Lung (tissue), 12 donors: ENCODE measurements around the gene FEV. TPM values are rescaled to one million over a fixed set of nuclear protein-coding genes. Genes with fewer than 3 reads are reported as not detected.
A peak's percentile ranks its signal among the peaks of the same experiment; 100 is the strongest.

Experiments used
- ATAC-seq: fragments of 200-7000 bp; cut with Tn5 transposase; one replicate; pipeline ENCODE4 v1.9.1; 2020; ENCODE audit warnings: moderate number of reproducible peaks; ENCODE audit not compliant: insufficient read depth, low FRiP score
- DNase-seq, 3 donors: peaks; one replicate each; pipeline ENCODE4 v3.0.0-alpha.2; 2013 to 2017
- H3K27ac ChIP-seq, 2 donors: one replicate each; pipeline ENCODE4 v1.5.1; 2013; ENCODE audit warnings: mild to moderate bottlenecking in 2 of 2, moderate library complexity in 2 of 2, control low read depth in 1 of 2, inconsistent platforms in 1 of 2, low read depth in 1 of 2, low read length in 1 of 2
- H3K27me3 ChIP-seq, 3 donors: one replicate each; pipeline ENCODE4 v1.5.1; 2013; ENCODE audit warnings: low read length in 2 of 3; ENCODE audit not compliant: control insufficient read depth in 3 of 3, insufficient read depth in 3 of 3
- H3K36me3 ChIP-seq, 4 donors: one replicate each; pipeline ENCODE4 v1.5.1; 2013; ENCODE audit warnings: low read length in 4 of 4, mild to moderate bottlenecking in 1 of 4, moderate library complexity in 1 of 4; ENCODE audit not compliant: control insufficient read depth in 4 of 4, insufficient read depth in 4 of 4
- H3K4me1 ChIP-seq, 5 donors: one replicate each; pipeline ENCODE4 v1.5.1; 2013; ENCODE audit warnings: low read length in 5 of 5, mild to moderate bottlenecking in 2 of 5, moderate library complexity in 1 of 5; ENCODE audit not compliant: control insufficient read depth in 5 of 5, insufficient read depth in 5 of 5
- H3K4me3 ChIP-seq: one replicate; pipeline ENCODE4 v1.5.1; 2013; ENCODE audit warnings: mild to moderate bottlenecking, control low read depth, moderate library complexity
- H3K9ac ChIP-seq, 2 donors: one replicate each; pipeline ENCODE4 v1.5.1; 2013; ENCODE audit warnings: low read length in 2 of 2, control low read depth in 1 of 2; ENCODE audit not compliant: insufficient read depth in 1 of 2
- H3K9me3 ChIP-seq, 4 donors: one replicate each; pipeline ENCODE4 v1.5.1; 2013; ENCODE audit warnings: low read length in 3 of 4, mild to moderate bottlenecking in 1 of 4, moderate library complexity in 1 of 4; ENCODE audit not compliant: control insufficient read depth in 4 of 4, insufficient read depth in 3 of 4
- CTCF ChIP-seq: IDR thresholded peaks from 2 replicates; pipeline ENCODE4 v1.5.1; 2012; ENCODE audit warnings: mild to moderate bottlenecking; ENCODE audit errors: control extremely low read depth, extremely low read depth
- WGBS, 2 donors: extraction: QIAGEN DNeasy Blood & Tissue Kit; methylation state at CpG; one replicate each; pipeline ENCODE4 v1.1.7; 2013; 5-methylcytosine and 5-hydroxymethylcytosine counted together
- polyA plus RNA-seq, 2 donors: library from polyadenylated mRNA; stranded (reverse); fragments of 200-250 nt; gene quantifications; one replicate each; pipeline ENCODE4 v1.2.1, GENCODE V29; 2013
- total RNA-seq, 2 donors: library from RNA; depleted of rRNA in 1 of 2; stranded (reverse); fragments of >200 nt in 1 of 2; gene quantifications; one replicate each; pipeline ENCODE4 v1.2.1, GENCODE V29; 2014 to 2021
- donor health status: control.
- donor health status: control.
- donor health status: Bipolar disorder and iron deficiency.
- donor health status: healthy.
- donor health status: DM: yes; HTN: yes; CAD: no.

FEV gene
- total and polyA plus RNA-seq, 4 donors: not detected

DNA sequence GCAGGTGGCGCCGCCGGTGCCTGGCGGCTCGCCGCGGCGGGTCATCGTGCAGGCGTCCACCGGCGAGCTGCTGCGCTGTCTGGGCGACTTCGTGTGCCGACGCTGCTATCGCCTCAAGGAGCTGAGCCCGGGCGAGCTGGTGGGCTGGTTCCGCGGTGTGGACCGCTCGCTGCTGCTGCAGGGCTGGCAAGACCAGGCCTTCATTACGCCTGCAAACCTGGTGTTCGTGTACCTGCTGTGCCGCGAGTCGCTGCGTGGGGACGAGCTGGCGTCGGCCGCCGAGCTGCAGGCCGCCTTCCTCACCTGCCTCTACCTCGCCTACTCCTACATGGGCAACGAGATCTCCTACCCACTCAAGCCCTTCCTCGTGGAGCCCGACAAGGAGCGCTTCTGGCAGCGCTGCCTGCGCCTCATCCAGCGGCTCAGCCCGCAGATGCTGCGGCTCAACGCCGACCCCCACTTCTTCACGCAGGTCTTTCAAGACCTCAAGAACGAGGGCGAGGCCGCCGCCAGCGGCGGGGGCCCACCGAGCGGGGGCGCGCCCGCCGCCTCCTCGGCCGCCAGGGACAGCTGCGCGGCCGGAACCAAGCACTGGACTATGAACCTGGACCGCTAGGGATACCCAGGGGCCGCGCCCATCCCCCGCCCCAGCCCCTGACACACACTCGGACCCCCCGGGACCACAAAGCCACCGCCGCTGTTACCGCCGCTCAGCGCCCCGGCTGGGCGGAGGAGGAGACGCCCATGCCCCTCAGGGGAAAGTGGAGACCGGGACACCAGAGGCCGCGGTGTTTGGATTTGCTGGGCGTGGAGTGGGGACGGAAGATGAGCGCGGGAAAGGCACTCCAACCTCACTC, 24.4 kb downstream of the FEV start:
- Histone ChIP-seq H3K9ac (no peak overlapping the region), H3K27me3 (peaks cover 43 to 66% (median 48%) of the 10 kb centered on the region in 3 donors), H3K36me3 (no peaks in the 10 kb centered on the region), H3K4me1 (peaks cover 0 to 14% (median 3%) of the 10 kb centered on the region in 5 donors), H3K9me3 (peaks cover 0 to 8% (median 0%) of the 10 kb centered on the region in 4 donors), H3K4me3 (no peak overlapping the region), H3K27ac (no peak overlapping the region)
- WGBS, 2 donors: 4 to 6% methylated on average over 81 to 87 of the region's 87 CpGs
- no peak for TF ChIP-seq CTCF
- ATAC-seq (no peak), DNase-seq (no peak)

DNA sequence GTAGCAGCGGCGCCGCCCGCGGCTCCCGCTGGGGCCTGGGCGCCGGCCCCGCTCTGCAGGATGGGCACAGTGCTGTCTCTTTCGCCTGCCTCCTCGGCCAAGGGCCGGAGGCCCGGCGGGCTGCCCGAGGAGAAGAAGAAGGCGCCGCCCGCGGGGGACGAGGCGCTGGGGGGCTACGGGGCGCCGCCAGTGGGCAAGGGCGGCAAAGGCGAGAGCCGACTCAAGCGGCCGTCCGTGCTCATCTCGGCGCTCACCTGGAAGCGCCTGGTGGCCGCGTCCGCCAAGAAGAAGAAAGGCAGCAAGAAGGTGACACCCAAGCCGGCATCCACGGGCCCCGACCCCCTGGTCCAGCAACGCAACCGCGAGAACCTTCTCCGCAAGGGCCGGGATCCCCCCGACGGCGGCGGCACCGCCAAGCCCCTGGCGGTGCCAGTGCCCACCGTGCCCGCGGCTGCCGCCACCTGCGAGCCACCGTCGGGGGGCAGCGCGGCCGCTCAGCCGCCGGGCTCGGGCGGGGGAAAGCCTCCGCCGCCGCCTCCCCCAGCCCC, 25.1 kb downstream of the FEV start:
- WGBS, 2 donors: 2 to 3% methylated on average over 37 to 67 of the region's 67 CpGs
- H3K4me3 ChIP-seq: no peak overlapping the region
- DNase-seq: no peak
- H3K27me3 ChIP-seq: peaks cover 43 to 72% (median 48%) of the 10 kb centered on the region in 3 donors
- TF ChIP-seq CTCF: no peak
- no peak overlapping the region for H3K9ac ChIP-seq
- H3K9me3 ChIP-seq: peaks cover 0 to 8% (median 0%) of the 10 kb centered on the region in 4 donors
- no peak for ATAC-seq
- peaks cover 0 to 14% (median 3%) of the 10 kb centered on the region in 5 donors for H3K4me1 ChIP-seq
- no peak overlapping the region for H3K27ac ChIP-seq
- H3K36me3 ChIP-seq: no peaks in the 10 kb centered on the region

DNA sequence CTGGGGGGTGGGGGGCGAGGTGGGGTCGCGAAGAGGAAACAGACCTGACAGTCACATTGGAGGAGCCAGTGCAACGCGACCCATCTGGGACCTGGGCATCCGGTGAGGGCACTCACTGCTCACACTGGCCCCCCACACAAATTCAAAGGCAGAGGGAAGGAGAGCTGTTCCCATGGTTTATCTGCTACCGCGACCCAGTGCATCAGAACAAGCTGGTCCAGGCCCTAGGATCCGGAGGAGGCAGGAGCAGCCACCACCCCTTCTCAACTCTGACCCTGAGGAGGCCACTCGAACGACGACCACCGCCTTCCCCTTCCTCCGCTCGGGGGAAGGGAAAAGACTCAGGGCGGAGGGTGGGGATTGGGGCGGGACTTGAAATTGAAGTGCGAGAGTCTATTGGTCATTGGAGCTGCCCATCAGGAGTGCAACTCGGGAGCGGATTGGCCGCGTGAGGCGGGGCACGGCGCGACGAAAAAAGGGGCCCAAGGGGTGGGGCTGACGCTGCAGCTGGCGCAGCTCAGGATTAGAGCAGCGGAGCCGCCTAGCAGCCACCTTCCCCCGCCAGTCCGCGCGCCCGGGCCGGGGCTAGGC, 25.7 kb downstream of the FEV start, which contains the start of gene CDK5R2:
Gene CDK5R2 (plus strand): TSS at position 526 of the 591 bp plus-strand sequence. CDS start 155 bp downstream, outside the sequence.
- ATAC-seq (peak; percentile 86), DNase-seq (peak; percentile 90 to 93 (median 91))
- Histone ChIP-seq H3K27me3 (peaks cover 39 to 72% (median 43%) of the 10 kb centered on the region in 3 donors), H3K4me1 (peaks cover 0 to 14% (median 3%) of the 10 kb centered on the region in 5 donors), H3K9ac (no peak within 1 kb of the TSS), H3K27ac (no peak within 1 kb of the TSS), H3K9me3 (peaks cover 0 to 8% (median 0%) of the 10 kb centered on the region in 4 donors), H3K36me3 (no peaks in the 10 kb centered on the region), H3K4me3 (no peak within 1 kb of the TSS)
- WGBS, 2 donors: 2% methylated on average over 36 to 37 of the region's 37 CpGs
- no peak for TF ChIP-seq CTCF
